T-helper 2 cell (primary cell): ENCODE data around the gene DENND5B.
A peak's percentile ranks its signal among the peaks of the same experiment; 100 is the strongest.
"Not testable (repeated sequence)": the region's sequence is repeated elsewhere in the genome, so short reads cannot be mapped to it uniquely, and the experiment has no call there.

Source experiments
- DNase-seq, 5 experiments: peaks; one replicate each; pipeline versions ENCODE4 v3.0.0 to v3.0.0-alpha.2; 2012 to 2022

Gene DENND5B

GRCh38 chr12:31501014-31501413 is 89.9 kb downstream of the DENND5B start:
- DNase-seq: not testable (repeated sequence)

- no peak for DNase-seq
These were observed 91.4 kb downstream of the DENND5B start for GRCh38 chr12:31499567-31499966.

GRCh38 chr12:31498424-31498823 is 92.5 kb downstream of the DENND5B start:
- DNase-seq: no peak

GRCh38 chr12:31496257-31496656 is 94.7 kb downstream of the DENND5B start:
- no peak for DNase-seq

GRCh38 chr12:31494455-31494854 is 96.5 kb downstream of the DENND5B start:
- DNase-seq: peak in 1 of 5 experiments; percentile 26

GRCh38 chr12:31492599-31493196 is 98.2 kb downstream of the DENND5B start:
- no peak for DNase-seq

DNA sequence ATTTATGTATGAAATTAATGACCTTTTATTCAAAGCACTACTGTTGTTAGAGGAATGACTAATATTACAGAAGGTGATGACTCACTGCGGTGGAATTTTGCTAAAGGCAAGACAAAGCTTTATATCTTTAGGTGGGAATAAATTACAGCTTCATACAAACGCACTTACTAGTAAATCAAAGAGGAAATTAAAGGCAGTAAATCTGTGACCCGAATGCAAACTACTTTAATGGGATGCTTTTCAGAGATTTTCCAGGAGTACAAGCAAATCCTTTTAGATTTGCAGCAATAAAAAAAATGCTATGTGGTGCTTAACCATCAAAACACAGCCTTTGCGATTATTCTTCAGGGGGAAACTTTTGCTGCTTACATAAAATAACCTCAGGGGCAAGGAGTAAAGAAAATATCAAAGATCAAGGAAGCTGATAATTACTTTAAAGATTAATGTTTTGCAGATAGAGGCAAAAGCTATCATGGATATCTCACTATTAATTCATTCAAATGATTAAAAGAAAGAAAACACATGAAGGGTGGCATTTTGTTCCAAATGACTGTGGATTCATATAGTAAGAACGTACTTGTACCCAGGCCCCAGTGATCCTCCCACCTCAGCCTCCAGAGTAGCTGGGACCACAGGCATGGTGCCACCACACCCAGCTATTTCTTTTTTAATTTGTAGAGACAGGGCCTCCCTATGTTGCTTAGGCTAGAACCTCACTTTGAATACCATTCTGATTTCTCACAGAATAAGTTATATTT is 98.9 kb downstream of the DENND5B start:
- no peak for DNase-seq

DNA sequence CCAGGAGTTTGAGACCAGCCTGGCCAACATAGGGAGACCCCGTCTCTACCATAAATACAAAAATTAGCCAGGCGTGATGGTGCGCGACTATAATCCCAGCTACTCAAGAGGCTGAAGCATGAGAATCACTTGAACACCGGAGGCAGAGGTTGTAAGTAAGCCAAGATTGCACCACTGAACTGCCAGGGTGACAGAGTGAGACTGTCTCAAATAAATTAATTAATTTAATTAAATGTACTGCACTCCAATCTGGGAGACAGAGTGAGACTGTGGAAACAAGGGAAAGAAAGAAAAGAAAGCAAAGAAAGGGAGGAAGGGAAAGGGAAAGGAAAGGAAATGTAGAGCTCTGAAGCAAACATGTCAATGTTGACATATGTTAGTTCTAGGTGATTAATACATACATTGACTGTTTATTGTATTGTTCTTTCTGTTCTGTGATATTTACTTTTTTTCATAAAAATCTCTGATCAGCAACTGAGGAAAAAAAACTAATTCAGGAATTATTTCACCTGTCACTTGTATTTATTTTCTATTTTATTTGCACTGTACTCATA is 99.6 kb downstream of the DENND5B start:
- DNase-seq: no peak

- DNase-seq: peak in 1 of 5 experiments; percentile 10
These were observed 102.1 kb downstream of the DENND5B start for GRCh38 chr12:31488737-31489338.

- no peak for DNase-seq
These were observed 105.4 kb downstream of the DENND5B start for GRCh38 chr12:31485571-31485970.

- DNase-seq: no peak
These were observed 108.1 kb downstream of the DENND5B start for GRCh38 chr12:31482816-31483215.

- DNase-seq: no peak
These were observed 109.5 kb downstream of the DENND5B start for GRCh38 chr12:31481415-31481814.

DNA sequence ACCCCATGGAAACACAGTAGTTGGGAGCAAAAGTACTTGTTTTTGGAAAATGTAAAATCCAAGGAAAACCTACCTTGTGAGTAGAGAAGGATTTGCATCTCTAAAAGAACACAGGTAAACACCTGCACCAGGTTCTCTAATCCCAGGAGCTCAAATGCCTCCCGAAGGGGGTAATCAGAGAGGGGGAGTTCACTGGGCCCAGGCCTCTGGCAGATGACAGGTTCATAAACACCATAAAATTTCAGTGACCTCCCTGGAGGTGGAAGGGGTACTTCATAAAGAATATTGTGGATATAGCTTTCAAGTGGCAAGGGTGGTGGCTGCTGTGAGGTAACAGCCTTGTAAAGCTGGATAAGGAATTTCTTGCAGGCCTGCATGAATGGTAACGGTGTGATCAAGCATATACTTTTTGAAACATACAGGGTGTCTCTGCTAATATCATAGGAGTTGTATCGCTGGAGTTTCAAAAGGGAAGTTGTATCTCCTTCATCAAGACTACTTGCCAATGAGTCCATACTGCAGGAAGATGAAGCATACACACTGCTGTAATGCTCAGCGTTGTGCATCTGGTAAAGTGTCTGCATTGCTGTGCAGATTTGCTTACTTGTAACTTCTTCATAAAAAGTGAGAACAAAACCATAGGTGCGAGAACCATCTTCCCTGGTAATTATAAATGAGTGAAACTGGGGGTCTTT is 111.3 kb downstream of the DENND5B start:
- no peak for DNase-seq

- no peak for DNase-seq
These were observed 112.0 kb downstream of the DENND5B start for GRCh38 chr12:31478898-31479297.

- DNase-seq: no peak
These were observed 112.5 kb downstream of the DENND5B start for GRCh38 chr12:31478425-31478824.

DNA sequence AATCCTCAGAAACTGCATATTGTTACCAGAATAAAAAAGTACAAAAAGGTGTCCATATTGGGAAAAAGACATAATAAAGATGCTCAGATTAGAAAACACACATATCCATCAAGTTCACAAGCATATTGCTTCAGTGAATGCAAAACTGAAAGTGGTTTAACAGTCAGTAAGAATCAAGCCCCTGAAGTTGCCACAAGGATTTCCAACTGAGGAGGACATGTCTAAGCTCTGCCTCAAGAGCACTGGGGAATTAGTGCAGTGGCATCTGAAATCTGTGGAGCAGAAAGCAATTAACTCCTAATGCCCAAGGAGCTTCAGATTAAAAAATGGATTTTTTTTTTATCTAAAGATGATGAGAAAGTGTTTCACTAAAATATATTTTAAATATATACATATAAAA is 113.2 kb downstream of the DENND5B start:
- DNase-seq: peak in 1 of 5 experiments; percentile 3

DNA sequence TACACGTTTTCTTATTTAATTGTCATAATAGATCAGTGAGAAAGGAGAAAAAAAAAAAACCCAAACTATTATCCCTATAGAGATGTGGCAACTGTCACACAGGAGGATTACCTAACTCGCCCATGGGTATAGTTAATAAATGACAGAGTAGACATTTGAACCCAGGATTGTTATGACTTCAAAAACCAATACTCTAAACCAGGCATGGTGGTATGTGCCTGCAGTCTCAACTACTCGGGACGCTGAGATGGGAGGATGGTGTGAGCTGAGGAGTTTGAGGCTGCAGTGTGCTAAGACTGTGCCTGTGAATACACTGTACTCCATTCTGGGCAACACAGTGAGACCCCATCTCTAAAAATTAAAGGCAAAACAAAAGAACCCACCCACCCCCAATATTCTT is 114.5 kb downstream of the DENND5B start:
- DNase-seq: no peak

DNA sequence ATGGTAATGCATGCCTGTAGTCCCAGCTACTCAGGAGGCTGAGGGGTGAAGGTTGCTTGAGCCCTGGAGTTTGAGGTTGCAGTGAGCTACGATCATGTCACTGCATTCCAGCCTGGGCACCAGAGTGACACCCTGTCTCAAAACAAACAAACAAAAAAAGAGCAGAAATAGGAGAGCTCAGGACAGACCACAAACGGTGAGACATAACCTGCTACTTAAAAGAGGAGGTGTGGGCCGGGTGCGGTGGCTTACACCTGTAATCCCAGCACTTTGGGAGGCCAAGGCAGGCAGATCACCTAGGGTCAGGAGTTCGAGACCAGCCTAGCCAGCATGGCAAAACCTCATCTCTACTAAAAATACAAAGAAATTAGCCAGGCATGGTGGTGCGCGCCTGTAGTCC is 115.3 kb downstream of the DENND5B start:
- DNase-seq: not testable (repeated sequence)

- DNase-seq: no peak
These were observed 116.2 kb downstream of the DENND5B start for GRCh38 chr12:31474751-31475150.

DNA sequence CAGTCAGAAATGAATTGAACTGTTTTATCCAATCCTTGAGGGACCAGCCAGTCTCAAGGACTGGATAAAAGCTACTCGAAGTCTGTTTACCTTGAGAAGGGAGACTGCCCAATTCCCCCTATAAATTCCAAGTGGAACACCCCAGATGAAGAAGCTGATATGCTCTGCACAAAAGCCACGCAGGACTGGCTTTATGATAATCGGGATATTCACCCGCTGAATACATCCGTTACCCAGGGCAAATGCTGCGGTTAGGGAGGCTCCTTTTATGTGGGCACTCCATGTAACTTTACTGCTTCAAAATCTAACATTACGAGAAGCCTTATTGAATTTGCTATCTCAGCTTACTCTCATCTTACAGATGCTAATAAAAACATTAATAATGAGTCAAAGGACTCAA is 119.1 kb downstream of the DENND5B start:
- no peak for DNase-seq

DNA sequence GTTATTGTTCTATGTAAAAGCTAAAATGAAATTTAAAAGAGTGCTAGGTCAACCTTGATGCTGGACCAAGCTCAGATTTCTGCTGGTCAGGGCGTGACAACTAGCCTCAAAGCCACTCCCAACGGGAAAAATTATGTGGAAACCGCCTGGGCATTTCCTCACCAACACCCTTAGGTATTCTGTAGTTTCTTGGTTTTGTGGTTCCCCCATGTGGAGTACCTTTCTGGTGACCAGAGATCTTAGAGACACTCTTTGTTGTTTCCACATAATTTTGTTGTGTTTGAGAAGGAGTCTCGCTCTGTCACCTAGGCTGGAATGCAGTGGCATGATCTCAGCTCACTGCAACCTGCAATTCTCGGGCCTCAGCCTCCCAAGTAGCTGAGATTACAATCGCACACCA is 119.9 kb downstream of the DENND5B start:
- DNase-seq: no peak

- no peak for DNase-seq
These were observed 120.5 kb downstream of the DENND5B start for GRCh38 chr12:31470459-31470858.

GRCh38 chr12:31466768-31467167 is 124.2 kb downstream of the DENND5B start:
- no peak for DNase-seq
